GM12878 (cell line): ENCODE measurements around the gene SLC25A40. TPM values are rescaled to one million over a fixed set of nuclear protein-coding genes. Genes with fewer than 3 reads are reported as not detected.

ENCODE experiments used
- ATAC-seq: fragments of 200-7000 bp; cut with Tn5 transposase; 3 replicates; pipeline ENCODE4 v1.9.1; 2020; ENCODE audit warnings: mild to moderate bottlenecking, moderate library complexity
- BruUV-seq: library from RNA; stranded (reverse); fragments of 400-500 nt; replicated peaks from 2 replicates; lab custom pipeline; 2021; lab: Mats Ljungman, UMichigan
- CTCF ChIA-PET: fragments of 300-600 bp; sonication (Branson Sonifier 250); formaldehyde crosslinking; extraction: SDS; loops from one replicate; lab custom pipeline; 2021; ENCODE audit warnings: inconsistent platforms; lab: Yijun Ruan, JAX
- POLR2A ChIA-PET: fragments of 350-600 bp; formaldehyde crosslinking; extraction: SDS; loops from one replicate; lab custom pipeline; 2021; ENCODE audit warnings: inconsistent platforms; lab: Charles Lee
- RAD21 ChIA-PET: fragments of 300-600 bp; sonication (Branson Sonifier 250); formaldehyde crosslinking; loops from one replicate; lab custom pipeline; 2023; ENCODE audit warnings: antibody characterized with exemption; ENCODE audit not compliant: unreplicated experiment; lab: Charles Lee
- SMC1A ChIA-PET: fragments of 300-600 bp; sonication (Branson Sonifier 250); formaldehyde crosslinking; loops from one replicate; lab custom pipeline; 2023; ENCODE audit not compliant: unreplicated experiment, uncharacterized antibody; lab: Charles Lee
- DNase-seq: peaks from one replicate; pipeline ENCODE4 v3.0.0-alpha.2; 2011; ENCODE audit warnings: low read depth, low spot score
- FAIRE-seq: peaks from 3 replicates; lab custom pipeline; 2011; peaks lifted over from hg19 to GRCh38; lab: Jason Lieb, UNC
- H2AFZ ChIP-seq: 2 replicates; pipeline ENCODE4 v1.6.0; 2011; ENCODE audit warnings: low read depth, low read length, control low read depth; ENCODE audit not compliant: control insufficient read depth
- H3K27ac ChIP-seq: 2 replicates; pipeline ENCODE4 v1.5.1; 2011; ENCODE audit warnings: control low read depth; ENCODE audit not compliant: control insufficient read depth, insufficient read depth
- H3K27me3 ChIP-seq, 2 experiments: replicated peaks in 1 of 2; 2 replicates each; pipeline versions ENCODE4 v1.6.0 to v1.6.1; 2011; ENCODE audit warnings: low read length in 1 of 2; ENCODE audit not compliant: control insufficient read depth in 2 of 2, insufficient read depth in 2 of 2
- H3K36me3 ChIP-seq, 2 experiments: 2 replicates each; pipeline ENCODE4 v1.5.1; 2011; ENCODE audit warnings: low read length in 1 of 2; ENCODE audit not compliant: control insufficient read depth in 2 of 2, insufficient read depth in 2 of 2
- H3K4me1 ChIP-seq: 2 replicates; pipeline ENCODE4 v1.6.1; 2011; ENCODE audit warnings: mild to moderate bottlenecking, low read length, moderate library complexity, mixed read lengths; ENCODE audit not compliant: control insufficient read depth, insufficient read depth
- H3K4me2 ChIP-seq: 2 replicates; pipeline ENCODE4 v1.6.0; 2011; ENCODE audit warnings: control low read depth; ENCODE audit not compliant: control insufficient read depth, insufficient read depth
- H3K4me3 ChIP-seq: fragments of 200-600 bp; sonication (generic); 2 replicates; pipeline ENCODE4 v1.5.1; 2016
- H3K79me2 ChIP-seq: 2 replicates; pipeline ENCODE4 v1.6.0; 2011; ENCODE audit warnings: low read length; ENCODE audit not compliant: control insufficient read depth, insufficient read depth
- H3K9ac ChIP-seq: 2 replicates; pipeline ENCODE4 v1.8.0; 2011; ENCODE audit warnings: low read length, control low read depth, mixed read lengths; ENCODE audit not compliant: control insufficient read depth, insufficient read depth
- H3K9me3 ChIP-seq: replicated peaks from 3 replicates; pipeline ENCODE4 v1.5.1; 2011; ENCODE audit warnings: mild to moderate bottlenecking, low read length; ENCODE audit not compliant: control insufficient read depth, insufficient read depth
- H4K20me1 ChIP-seq: 2 replicates; pipeline ENCODE4 v1.6.0; 2011; ENCODE audit not compliant: control insufficient read depth, insufficient read depth
- ATF2 ChIP-seq: IDR thresholded peaks from 2 replicates; pipeline ENCODE4 v1.6.1; 2012; ENCODE audit warnings: low read length, inconsistent platforms
- ATF3 ChIP-seq: IDR thresholded peaks from 2 replicates; pipeline ENCODE4 v1.6.1; 2011; ENCODE audit warnings: low read depth, mild to moderate bottlenecking, low read length, moderate library complexity, borderline replicate concordance; ENCODE audit errors: extremely low read depth
- ATF7 ChIP-seq: fragments of 450-650 bp; IDR thresholded peaks from 2 replicates; pipeline ENCODE4 v1.6.1; 2016; ENCODE audit warnings: low read depth, mild to moderate bottlenecking
- NBN ChIP-seq: fragments of 450-650 bp; IDR thresholded peaks from 2 replicates; pipeline ENCODE4 v1.6.1; 2016
- NFXL1 ChIP-seq: fragments of 450-650 bp; IDR thresholded peaks from 2 replicates; pipeline ENCODE4 v1.6.1; 2017; ENCODE audit warnings: antibody characterized with exemption, mild to moderate bottlenecking, borderline replicate concordance
- NFYA ChIP-seq: IDR thresholded peaks from 2 replicates; pipeline ENCODE4 v1.6.1; 2011; ENCODE audit warnings: low read depth, mild to moderate bottlenecking, low read length, improper control_type of control experiment, borderline replicate concordance
- NR2F1 ChIP-seq: fragments of 450-650 bp; conservative IDR thresholded peaks from 2 replicates; pipeline ENCODE4 v1.6.1; 2017; ENCODE audit warnings: mild to moderate bottlenecking
- RELB ChIP-seq: fragments of 450-650 bp; IDR thresholded peaks from 2 replicates; pipeline ENCODE4 v1.6.1; 2017; ENCODE audit warnings: low read depth, mild to moderate bottlenecking, moderate library complexity
- RUNX3 ChIP-seq: IDR thresholded peaks from 2 replicates; pipeline ENCODE4 v1.6.1; 2012; ENCODE audit warnings: low read length, inconsistent platforms
- SIN3A ChIP-seq: IDR thresholded peaks from 2 replicates; pipeline ENCODE4 v1.6.1; 2012; ENCODE audit warnings: low read depth, low read length, improper control_type of control experiment
- SPI1 ChIP-seq: IDR thresholded peaks from 2 replicates; pipeline ENCODE4 v1.6.1; 2011; ENCODE audit warnings: low read depth, mild to moderate bottlenecking, low read length, moderate library complexity, borderline replicate concordance; ENCODE audit not compliant: insufficient read depth
- WRNIP1 ChIP-seq: IDR thresholded peaks from 2 replicates; pipeline ENCODE4 v1.6.1; 2011; ENCODE audit warnings: low read depth, low read length, improper control_type of control experiment, borderline replicate concordance
- ZNF622 ChIP-seq: fragments of 450-650 bp; IDR thresholded peaks from 2 replicates; pipeline ENCODE4 v1.6.1; 2017; ENCODE audit warnings: mild to moderate bottlenecking, inconsistent platforms
- WGBS: methylation state at CpG from one replicate; pipeline ENCODE4 v1.1.6; 2016; ENCODE audit warnings: low lambda C conversion rate; ENCODE audit not compliant: insufficient replicate concordance, insufficient coverage; ENCODE audit errors: missing lambda C conversion rate; 5-methylcytosine and 5-hydroxymethylcytosine counted together
- in situ Hi-C: fragments of 300-500 bp; cut with MboI; formaldehyde crosslinking; loops from 9 replicates; pipeline ENCODE4 v1.14.3; 2018; ENCODE audit warnings: mixed read lengths
- intact Hi-C: fragments of 100-400 bp; cut with micrococcal nuclease; formaldehyde crosslinking; loops from one replicate; pipeline ENCODE4 v1.14.2; 2022; ENCODE audit not compliant: unreplicated experiment
- polyA plus RNA-seq, 11 experiments: library from polyadenylated mRNA; depleted of rRNA in 4 of 11; unstranded in 6 of 11; stranded (reverse) in 5 of 11; fragments of >200 nt; fragmentation: Nextera tagmentation in 4 of 11; fragmentation: Illumina TruSeq in 1 of 11; extraction: Ambion mirVana in 4 of 11; extraction: Trizol in 1 of 11; gene quantifications; 1 replicate in 1 of 11; 2 replicates in 10 of 11; pipeline versions ENCODE4 v1.2.1 to v1.2.3, GENCODE V29; 2011 to 2016; ENCODE audit warnings: inconsistent platforms in 2 of 11, missing spikeins in 2 of 11, low read depth in 1 of 11
- total RNA-seq, 4 experiments: library from RNA; depleted of rRNA in 3 of 4; stranded (reverse); fragments of >200 nt in 3 of 4; fragmentation: Illumina TruSeq in 1 of 4; extraction: Trizol in 1 of 4; gene quantifications; 2 replicates each; pipeline versions ENCODE4 v1.2.1 to v1.2.3, GENCODE V29; 2013 to 2021
- TF ChIP-seq, protein P1 (sequence below): fragments of 450-650 bp; IDR thresholded peaks from 2 replicates; pipeline ENCODE4 v1.6.1; 2018; ENCODE audit warnings: borderline replicate concordance, mild to moderate bottlenecking; ENCODE audit not compliant: partially characterized antibody

The SLC25A40 gene
- total and polyA plus RNA-seq, 10 of the 15 experiments (the other 5 are each of a cell fraction or from before 2014, with no cell fraction given): 15.8 to 60.3 (median 22.2) TPM

DNA sequence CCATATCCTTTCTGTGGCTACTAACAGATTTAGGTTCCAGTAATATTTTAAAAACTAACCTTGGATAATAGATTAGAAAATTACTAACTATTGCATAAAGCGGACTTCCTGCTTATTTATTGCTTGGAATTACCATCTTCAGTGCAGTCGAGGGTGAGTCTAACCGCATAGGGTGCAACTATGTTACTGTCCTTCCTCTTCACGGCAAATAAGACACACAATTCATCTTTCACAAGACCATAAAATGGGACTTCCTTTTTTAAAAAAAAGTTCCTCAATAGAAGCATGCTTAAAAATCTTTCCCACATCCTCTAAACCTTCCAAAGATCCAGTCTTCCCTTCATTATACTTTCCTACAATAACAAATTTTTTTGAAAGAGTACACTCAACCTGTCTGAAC lies 2.1 kb downstream of the SLC25A40 start:
- no peak for TF ChIP-seq ATF2
- peak; percentile 45; the same call in 1 of the 2 replicates for TF ChIP-seq SPI1
- TF ChIP-seq NR2F1: no peak
- peak; percentile 37; the same call in 1 of the 2 replicates for TF ChIP-seq RELB
- TF ChIP-seq NBN: 0 out of 2 replicates have a peak, but pooled peaks have one; percentile 51
- no peak for TF ChIP-seq NFYA
- TF ChIP-seq, protein P1, sequence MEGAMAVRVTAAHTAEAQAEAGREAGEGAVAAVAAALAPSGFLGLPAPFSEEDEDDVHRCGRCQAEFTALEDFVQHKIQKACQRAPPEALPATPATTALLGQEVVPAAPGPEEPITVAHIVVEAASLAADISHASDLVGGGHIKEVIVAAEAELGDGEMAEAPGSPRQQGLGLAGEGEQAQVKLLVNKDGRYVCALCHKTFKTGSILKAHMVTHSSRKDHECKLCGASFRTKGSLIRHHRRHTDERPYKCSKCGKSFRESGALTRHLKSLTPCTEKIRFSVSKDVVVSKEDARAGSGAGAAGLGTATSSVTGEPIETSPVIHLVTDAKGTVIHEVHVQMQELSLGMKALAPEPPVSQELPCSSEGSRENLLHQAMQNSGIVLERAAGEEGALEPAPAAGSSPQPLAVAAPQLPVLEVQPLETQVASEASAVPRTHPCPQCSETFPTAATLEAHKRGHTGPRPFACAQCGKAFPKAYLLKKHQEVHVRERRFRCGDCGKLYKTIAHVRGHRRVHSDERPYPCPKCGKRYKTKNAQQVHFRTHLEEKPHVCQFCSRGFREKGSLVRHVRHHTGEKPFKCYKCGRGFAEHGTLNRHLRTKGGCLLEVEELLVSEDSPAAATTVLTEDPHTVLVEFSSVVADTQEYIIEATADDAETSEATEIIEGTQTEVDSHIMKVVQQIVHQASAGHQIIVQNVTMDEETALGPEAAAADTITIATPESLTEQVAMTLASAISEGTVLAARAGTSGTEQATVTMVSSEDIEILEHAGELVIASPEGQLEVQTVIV: no peak
- TF ChIP-seq ATF7: no peak
- no peak for TF ChIP-seq NFXL1
- TF ChIP-seq ATF3: no peak
- no peak for TF ChIP-seq ZNF622
- TF ChIP-seq WRNIP1: no peak
- no peak for TF ChIP-seq SIN3A
- TF ChIP-seq RUNX3: peak; percentile 78
- TF ChIP-seq, all 136 proteins: peak for 4

More for the DNA sequence above, 2.1 kb downstream of the SLC25A40 start:
- FAIRE-seq: no peak
- Histone ChIP-seq H3K9ac (peak overlapping the region; percentile 92), H3K9me3 (peaks cover 24% of the 10 kb centered on the region), H3K4me3 (peak overlapping the region; percentile 81), H3K4me2 (peak overlapping the region; percentile 87), H3K36me3 (peaks cover 0 to 10% of the 10 kb centered on the region in 2 experiments; a peak in 2 of 4 replicates), H4K20me1 (no peaks in the 10 kb centered on the region), H3K27ac (peak overlapping the region; percentile 89), H3K4me1 (no peaks in the 10 kb centered on the region), H3K79me2 (peaks cover 88% of the 10 kb centered on the region), H3K27me3 (no peaks in the 10 kb centered on the region), H2AFZ (peak overlapping the region; percentile 33)
- WGBS: 0% methylated on average over 4 of the region's 4 CpGs
- SMC1A ChIA-PET: interaction anchor here (0.9 to 3.0 kb wide), 7 partner anchors 9 to 216 kb away, joined by 3 to 19 read pairs (median 4); partner anchors contain the start of gene ADAM22
- DNase-seq: no peak
- no TSS peak for BruUV-seq
- intact Hi-C loops: loop anchor here (10.0 kb wide), 2 partner anchors 399 to 719 kb away; partner anchors contain the start of genes ABCB4 and DMTF1
- POLR2A ChIA-PET: interaction anchor here (3.2 kb wide), 1 partner anchor 60 kb away, joined by 20 read pairs; the partner anchor contains the start of gene ADAM22
- RAD21 ChIA-PET: interaction anchor here (1.0 to 2.4 kb wide), 5 partner anchors 52 to 402 kb away, joined by 3 to 16 read pairs (median 5); partner anchors contain the start of gene ADAM22
- no peak for ATAC-seq
- in situ Hi-C loops: no loop called here
- CTCF ChIA-PET: interaction anchor here (1.1 to 2.1 kb wide), 3 partner anchors 13 to 238 kb away, joined by 4 to 13 read pairs (median 10); no protein-coding TSS in a partner anchor
